Ureter (tissue), 1 donor: ENCODE results near the gene GAS6. TPM values are rescaled to one million over a fixed set of nuclear protein-coding genes. Genes with fewer than 3 reads are reported as not detected.

Experiments used
- DNase-seq: peaks from one replicate; pipeline ENCODE4 v3.0.0-alpha.2; 2020; ENCODE audit warnings: low spot score
- total RNA-seq: library from RNA; stranded (reverse); gene quantifications from one replicate; pipeline ENCODE4 v1.2.4, GENCODE V29; 2023
- donor health status: DM: yes; HTN: yes; CAD: no.

GAS6 gene
- total RNA-seq, 1 donor from 2014 or later: 68.1 TPM

- DNase-seq: peak; percentile 79
Measured at GRCh38 chr13:113820813-113821651, 42.8 kb downstream of the GAS6 start.

DNA sequence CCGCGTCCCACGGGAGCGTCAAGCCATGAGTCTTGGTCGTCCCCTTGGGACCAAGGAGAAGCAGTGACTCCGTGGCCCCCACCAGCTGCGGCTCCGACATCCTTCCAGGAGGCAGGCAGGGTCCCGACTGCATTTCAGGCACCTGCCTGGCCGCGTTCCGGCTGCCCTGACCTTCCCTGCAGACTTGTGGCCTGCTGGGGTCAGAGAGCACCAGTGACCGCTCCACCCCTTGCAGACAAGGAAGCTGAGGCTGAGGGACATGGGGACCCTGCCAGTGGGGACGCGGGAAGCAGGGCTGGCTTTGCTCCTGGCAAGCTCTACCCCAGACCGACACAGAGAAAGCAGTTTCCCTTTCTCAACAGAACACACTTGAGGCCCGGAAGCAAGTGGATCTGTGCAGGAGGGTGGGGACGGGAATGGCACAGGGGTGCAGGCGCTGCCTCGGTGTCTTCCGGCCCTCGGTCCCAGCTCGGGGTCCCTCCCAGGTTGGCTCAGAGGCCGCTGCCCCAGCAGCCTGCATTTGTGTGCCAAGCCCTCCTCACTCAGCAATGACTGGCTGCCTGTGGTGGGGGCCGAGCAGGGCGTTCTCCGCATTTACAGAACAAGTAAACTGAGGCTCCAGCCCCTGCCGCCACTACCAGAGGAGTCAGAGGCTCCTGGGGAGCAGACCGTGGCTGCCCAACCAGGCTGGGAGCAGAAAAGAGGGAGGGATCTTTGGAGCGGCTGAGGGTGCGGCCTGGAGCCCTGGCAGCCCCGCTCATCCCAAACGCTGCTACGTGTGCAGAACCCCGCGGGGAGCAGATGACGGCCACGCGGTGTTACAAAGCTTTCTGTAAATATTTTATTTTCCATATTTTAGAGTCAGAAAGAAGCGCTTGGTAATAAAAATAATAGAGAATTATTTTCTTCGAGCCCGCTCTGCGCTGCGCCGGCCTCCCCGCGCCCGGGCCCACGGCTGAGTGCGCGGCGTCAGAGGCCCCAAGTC, 43.9 kb downstream of the GAS6 start:
- DNase-seq: no peak

DNA sequence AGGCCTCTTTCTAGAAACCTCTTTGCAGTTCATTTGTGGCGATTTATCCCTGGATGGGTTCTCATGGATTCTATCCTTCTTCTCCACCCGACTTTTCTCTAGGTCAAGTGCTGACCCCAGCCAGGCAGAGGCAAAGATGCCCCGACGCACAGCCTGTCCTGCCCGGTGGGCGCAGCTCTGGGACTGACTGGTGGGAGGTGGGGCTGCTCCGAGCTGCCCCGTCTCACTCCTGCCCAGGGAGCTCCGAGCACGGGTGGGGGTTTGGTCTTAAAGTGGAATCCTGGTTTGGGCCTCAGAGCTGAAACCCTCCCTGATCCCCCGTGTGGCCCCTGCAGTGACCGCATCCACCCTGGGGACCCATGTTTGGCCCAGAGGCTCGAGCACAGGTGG, 44.5 kb downstream of the GAS6 start:
- DNase-seq: no peak

DNA sequence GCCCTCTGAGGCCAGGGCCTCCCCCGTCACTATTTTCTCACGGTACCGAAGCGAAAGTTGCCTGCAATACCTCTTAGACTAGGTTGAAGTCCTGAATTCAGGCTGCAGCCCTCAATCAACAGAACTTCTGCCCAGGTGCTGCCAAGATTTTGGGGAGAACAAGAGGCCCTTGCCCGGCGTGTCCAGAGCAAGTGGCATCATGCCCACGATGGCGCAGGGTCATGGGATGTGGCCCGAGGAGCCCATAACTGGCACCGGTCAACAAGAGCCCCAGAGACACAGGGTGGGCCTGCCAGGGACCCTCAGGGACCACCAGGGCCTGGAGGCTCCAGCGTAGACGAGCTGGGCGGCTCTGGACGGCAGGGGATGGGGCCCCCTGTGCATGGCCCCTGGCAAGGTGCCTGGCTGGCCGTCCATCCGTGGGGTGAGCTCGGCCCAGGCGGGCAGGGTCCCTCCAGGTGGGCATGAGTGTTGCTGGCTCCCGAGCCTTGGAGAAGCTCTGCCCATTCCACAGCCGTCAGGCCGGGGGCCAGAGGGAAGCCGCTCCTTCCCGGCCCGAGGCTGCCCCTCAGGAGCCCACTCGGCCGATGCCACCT, 45.1 kb downstream of the GAS6 start:
- no peak for DNase-seq

DNA sequence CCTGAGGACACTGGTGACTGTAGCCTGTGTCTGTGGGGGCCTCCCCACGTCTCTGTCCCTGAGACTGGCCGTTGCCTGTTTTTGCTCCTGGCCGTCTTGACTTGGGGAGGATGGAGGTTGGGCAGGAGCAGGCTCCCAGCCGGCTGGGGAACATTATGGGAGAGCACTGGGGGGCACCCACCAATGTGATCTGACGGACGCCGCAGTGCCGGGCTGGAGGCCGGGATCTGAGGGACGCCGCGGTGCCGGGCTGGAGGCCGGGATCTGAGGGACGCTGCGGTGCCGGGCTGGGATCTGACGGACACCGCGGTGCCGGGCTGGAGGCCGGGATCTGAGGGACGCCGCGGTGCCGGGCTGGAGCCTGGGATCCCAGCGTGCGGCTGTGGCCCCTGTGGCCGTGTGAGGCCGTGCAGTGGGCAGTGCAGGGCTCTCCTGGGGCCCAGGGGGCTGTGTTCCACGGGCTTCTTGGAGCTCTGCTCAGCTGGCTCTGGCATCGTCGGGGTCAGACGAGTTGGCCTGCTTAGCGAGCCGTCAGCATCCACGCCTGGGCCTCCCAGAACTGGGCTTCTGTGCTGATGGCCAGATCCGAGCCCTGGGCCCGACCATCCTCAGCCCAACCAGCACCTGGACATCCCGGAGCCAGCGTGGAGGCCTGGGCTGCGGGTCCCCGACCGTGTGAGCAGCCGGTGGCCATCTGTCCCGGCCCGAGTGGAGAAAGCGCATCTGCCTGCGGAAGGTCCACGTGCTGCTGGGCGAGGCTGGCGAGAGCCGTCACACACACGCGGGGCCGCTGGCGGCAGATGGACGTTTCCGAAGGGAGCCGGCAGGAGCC, 45.8 kb downstream of the GAS6 start:
- DNase-seq: no peak

- peak; percentile 91 for DNase-seq
Measured at GRCh38 chr13:113816946-113817859, 46.7 kb downstream of the GAS6 start.

GRCh38 chr13:113816254-113816929, 47.5 kb downstream of the GAS6 start:
- DNase-seq: no peak

- no peak for DNase-seq
Measured at GRCh38 chr13:113815151-113816058, 48.5 kb downstream of the GAS6 start.

DNA sequence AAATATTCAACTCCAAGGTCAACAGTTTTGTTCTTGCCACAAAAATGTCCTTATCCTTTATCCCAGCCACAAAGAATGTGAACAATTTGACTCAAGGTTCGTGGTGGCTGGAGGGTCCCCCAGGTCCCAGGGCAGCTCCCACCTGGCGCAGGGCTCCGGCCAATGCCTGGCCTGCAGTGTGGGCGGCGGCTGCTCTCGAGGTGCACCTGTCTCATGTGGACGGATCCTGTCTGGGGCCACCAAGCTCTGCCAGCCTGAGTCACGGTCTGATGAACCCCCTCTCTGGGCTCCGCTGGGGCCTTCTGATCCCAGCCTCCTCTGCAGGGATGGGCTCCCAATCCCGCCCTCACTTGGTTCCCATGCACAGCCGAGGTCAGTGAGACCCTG, 49.4 kb downstream of the GAS6 start:
- no peak for DNase-seq

- DNase-seq: no peak
Measured at GRCh38 chr13:113813749-113814434, 50.0 kb downstream of the GAS6 start.

DNA sequence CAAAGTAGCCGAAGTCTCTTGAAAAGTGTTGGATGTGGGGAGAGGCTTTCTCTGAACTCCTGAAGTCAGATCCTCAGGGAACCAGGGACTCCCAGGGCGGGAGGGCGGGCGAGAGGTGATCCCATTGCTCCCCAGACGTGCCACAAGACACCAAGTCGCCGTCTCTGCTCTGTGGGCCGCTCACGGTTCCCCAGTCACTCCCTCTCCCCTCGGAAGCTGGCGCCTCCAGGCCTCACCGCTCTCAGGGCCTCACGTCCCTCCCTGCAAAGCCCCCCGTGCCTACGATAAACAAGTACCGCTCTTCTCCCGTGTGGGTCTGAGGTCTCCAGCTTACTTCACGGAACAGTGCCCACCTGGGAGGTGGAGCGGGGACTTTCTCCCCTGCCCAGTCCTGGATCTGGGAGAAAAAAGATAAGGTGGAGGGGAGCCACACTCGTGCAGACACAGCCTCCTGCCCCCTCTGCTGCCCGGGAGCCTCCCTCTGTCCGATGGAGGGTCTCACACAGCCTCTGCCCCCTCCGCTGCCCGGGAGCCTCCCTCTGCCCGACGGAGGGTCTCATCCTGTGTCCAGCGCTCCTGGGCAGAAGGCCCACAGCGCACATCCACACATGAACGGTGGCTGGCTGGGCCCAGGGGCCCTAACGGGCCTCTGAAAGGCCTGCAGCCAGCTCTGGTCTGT, 50.7 kb downstream of the GAS6 start:
- DNase-seq: no peak

GRCh38 chr13:113812178-113813040, 51.5 kb downstream of the GAS6 start:
- DNase-seq: no peak

GRCh38 chr13:113811081-113811928, 52.6 kb downstream of the GAS6 start:
- no peak for DNase-seq

DNA sequence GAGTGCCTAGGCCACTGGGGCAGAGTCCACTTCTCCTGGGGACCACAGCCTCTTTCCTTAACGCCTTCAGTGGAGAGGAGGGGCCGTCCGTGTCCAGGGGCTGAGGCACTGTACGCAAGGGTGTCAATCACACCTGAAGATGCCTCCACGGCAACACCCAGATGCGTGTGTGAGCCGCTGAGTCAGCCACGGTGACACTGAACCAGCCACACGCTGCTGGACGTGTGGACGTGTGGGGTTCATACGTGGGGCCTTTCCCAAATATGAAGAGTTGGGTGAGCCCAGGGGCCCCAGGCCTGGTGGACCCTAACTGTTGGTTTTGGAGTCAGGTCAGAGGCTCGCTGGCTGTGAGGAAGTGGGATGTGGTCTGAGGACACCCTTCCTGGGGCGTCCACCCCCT, 53.2 kb downstream of the GAS6 start:
- DNase-seq: no peak

DNA sequence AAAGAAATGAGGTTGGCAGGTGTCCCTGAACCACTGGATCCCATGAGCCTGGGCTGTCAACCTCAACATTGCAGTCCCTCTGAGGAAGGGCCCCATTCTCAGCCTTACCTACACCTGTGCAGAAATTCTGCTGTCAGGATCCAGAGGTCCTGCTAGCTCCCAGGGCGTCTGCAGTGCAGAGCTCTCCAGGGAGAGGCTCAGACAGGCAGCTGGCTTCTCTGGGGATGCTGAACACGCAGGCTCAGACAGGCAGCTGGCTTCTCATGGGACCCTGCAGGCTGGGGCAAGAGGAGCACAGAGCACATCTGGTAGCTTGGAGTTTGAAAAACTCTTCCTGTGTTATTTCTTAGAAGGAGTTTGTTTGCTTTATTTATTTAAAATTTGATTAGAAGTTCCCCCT, 53.9 kb downstream of the GAS6 start:
- DNase-seq: no peak
